ENCODE data around the gene PA2G4.
"Not testable (repeated sequence)": the region's sequence is repeated elsewhere in the genome, so short reads cannot be mapped to it uniquely, and the experiment has no call there.

The PA2G4 gene

GRCh38 chr12:56151672-56152131 is 47.3 kb downstream of the PA2G4 start:
- DNase-seq (ENCODE audit: insufficient read length, low spot score) (peak; percentile 49), FAIRE-seq (peak; percentile 56)

GRCh38 chr12:56152132-56152755 is 47.9 kb downstream of the PA2G4 start, which contains the start of gene MYL6B:
Gene MYL6B (plus strand): TSS chr12:56152587. CDS start chr12:56153919, 1,332 bp downstream.
- FAIRE-seq (peak; percentile 88), DNase-seq (ENCODE audit: insufficient read length, low spot score) (peak; percentile 80)

- FAIRE-seq = no peak
Observed at GRCh38 chr12:56152756-56153677, 48.7 kb downstream of the PA2G4 start.

GRCh38 chr12:56153678-56154065 is 49.3 kb downstream of the PA2G4 start:
- FAIRE-seq (no peak), DNase-seq (ENCODE audit: insufficient read length, low spot score) (no peak)

More at GRCh38 chr12:56152756-56153677, 48.7 kb downstream of the PA2G4 start:
- DNase-seq (ENCODE audit: insufficient read length, low spot score) = no peak

DNA sequence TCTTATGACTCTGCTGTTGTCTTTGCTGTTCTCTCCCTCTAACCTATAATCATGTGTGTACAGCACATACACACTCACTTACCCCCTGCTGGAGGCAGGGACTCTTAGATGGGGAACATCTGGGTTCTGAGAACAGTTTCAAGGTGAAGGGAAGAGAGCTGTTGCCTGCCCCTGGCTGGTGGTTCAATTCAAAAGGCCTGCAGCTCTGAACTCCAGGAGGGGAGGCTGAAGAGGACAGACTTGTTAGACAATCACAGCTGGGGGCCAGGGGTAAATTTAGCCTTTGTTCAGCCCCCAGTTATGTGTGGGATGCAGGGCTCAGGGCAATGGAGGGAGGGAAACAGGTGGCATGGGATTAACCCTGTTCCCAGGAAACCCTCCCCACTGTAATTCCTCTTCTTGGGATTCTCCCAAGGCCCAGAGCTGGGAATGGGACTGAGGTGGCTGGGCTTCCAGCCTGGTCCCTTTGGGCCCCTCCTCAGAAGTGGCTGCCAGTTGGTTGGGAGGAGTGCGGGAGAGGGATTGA is 50.0 kb downstream of the PA2G4 start:
- FAIRE-seq (no peak), DNase-seq (ENCODE audit: insufficient read length, low spot score) (no peak)

DNA sequence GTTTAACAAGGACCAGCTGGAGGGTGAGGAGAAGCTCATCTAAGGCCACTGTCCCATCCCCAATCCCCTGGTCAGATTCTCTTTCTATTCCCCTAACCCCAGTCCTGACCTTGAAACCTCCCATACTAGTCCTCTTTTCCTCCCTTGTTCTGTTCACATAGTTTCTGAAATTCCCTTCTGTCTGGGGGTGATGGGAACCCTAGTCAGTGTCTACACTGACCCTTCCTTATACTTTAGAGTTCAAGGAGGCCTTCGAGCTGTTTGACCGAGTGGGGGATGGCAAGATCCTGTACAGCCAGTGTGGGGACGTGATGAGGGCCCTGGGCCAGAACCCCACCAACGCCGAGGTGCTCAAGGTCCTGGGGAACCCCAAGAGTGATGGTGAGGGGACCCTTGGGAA is 50.5 kb downstream of the PA2G4 start:
- FAIRE-seq (no peak), DNase-seq (ENCODE audit: insufficient read length, low spot score) (no peak)

GRCh38 chr12:56155256-56155845 is 51.0 kb downstream of the PA2G4 start:
- DNase-seq (ENCODE audit: insufficient read length, low spot score) (no peak), FAIRE-seq (no peak)

DNA sequence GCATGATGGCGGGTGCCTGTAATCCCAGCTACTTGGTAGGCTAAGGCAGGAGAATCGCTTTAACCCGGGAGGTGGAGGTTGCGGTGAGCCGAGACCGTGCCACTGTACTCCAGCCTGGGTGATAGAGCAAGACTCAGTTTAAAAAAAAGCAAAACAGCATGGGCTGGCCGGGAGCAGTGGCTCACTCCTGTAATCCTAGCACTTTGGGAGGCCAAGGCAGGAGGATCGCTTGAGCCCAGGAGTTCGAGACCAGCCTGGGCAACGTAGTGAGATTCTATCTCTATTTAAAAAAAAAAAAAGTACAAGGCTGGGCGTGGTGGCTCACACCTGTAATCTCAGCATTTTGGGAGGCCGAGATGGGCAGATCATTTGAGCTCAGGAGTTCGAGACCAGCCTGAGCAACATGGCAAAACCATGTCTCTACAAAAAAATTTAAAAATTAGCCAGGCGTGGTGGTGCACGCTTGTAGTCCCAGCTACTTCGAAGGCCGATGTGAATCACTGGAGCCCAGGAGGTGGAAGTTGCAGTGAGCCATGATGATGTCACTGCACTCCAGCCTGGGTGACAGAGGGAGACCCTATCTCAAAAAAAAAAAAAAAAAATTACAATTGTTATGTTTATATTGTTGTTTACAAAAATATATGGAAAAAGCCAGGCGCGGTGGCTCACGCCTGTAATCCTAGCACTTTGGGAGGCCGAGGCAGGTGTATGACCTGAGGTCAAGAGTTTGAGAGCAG is 52.3 kb downstream of the PA2G4 start:
- not testable (repeated sequence) for FAIRE-seq; DNase-seq (ENCODE audit: insufficient read length, low spot score)

- no peak for FAIRE-seq
- DNase-seq (ENCODE audit: insufficient read length, low spot score) = peak; percentile 52
Observed at GRCh38 chr12:56157201-56158028, 53.1 kb downstream of the PA2G4 start.

DNA sequence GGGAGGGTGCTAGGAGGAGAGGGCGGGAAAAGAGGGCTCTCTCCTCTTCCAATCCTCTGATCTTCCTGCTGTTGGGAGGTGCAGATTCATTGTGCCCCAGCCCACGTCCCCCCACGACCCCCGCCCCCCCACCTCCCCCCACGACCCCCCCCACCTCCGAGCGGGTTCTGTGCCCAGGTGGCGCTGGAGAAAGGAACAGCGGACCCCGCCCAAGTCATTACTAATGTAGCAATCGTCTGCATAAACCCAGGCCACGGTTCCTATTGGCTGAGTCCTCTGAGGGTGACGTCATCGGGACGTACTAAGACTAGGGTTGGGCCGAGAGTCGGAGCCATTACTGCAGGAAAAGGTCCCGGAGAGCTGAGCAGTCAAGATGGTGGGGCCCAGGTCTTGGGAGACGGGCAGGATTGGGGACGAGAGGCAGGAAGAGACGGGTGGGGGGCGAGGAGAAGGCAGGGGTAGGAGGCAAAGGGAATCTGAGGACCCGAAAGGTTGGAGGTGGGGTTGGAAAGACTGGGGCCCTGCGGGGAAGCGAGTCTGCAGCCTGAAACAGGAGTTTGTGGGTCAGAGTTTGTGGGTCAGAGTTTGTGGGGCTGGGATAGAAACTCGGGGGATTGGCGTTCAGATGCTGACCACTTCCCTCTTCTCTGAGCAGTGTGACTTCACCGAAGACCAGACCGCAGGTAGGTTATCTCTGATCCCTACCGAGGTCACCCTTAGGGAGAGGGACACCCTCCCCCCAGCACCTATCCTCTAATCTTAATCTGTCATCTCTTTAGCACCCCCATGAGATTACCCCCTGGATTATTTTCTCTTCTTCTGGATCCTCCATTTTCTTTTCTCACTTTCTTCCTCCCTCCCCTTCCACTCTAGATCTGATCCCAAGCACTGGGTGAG is 53.9 kb downstream of the PA2G4 start, which contains the start of gene MYL6:
Gene MYL6, plus strand, starts transcription at position 331 of the 897 bp plus-strand sequence. Its CDS starts 43 bp downstream, at position 374.
- FAIRE-seq = peak; percentile 96
- peak; percentile 82 for DNase-seq (ENCODE audit: insufficient read length, low spot score)

DNA sequence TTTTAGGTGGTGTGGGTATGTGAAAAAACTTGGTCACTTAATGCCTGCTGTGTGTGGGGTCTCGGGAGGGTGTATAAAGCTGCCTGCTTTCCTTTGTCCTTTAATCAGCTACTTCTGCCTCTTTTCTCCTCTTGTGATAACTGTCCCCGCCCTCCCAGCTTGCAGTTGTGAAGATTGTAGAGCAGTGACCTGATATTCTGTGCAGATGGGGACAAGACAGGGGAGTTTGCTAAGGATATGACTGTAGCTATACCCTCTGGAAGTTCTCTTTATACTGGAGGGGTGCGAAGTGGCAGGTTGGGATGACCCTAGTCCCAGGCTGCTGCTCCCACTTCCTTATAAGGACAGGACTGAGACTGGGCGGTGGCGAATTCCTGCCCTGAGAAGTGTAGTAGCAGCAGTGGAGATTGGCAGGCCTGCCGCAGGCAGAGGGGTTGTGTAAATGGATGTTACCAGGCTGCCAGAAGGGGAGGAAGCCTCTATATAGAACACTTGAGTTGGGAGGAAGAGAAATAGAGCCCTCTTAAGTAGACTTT is 54.6 kb downstream of the PA2G4 start:
- FAIRE-seq (peak; percentile 4), DNase-seq (ENCODE audit: insufficient read length, low spot score) (no peak)

GRCh38 chr12:56159482-56160192 is 55.3 kb downstream of the PA2G4 start:
- DNase-seq (ENCODE audit: insufficient read length, low spot score) (no peak), FAIRE-seq (no peak)

DNA sequence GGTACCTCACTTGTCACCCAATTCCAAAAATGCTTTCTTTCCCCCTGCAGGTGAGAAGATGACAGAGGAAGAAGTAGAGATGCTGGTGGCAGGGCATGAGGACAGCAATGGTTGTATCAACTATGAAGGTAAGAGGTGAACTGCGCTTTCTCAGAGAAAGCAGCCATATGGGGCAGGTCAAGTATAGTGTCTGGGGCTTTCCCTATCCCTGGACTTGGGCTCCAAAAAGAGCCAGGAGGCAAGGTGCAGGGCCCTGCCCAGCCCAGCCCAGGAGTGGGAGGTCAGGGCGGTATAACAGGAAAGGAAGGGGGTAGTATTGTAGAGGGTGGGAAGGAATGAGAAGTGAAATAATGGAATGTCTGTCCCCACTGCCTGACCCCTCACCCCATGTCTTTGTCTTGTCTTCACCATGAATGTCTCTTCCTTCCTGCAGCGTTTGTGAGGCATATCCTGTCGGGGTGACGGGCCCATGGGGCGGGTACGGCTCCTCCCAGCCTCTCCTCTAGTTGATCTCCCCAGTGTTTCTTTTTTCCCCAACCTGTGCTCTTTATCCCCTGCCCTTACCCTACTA is 55.9 kb downstream of the PA2G4 start:
- DNase-seq (ENCODE audit: insufficient read length, low spot score) = no peak
- FAIRE-seq = no peak

DNA sequence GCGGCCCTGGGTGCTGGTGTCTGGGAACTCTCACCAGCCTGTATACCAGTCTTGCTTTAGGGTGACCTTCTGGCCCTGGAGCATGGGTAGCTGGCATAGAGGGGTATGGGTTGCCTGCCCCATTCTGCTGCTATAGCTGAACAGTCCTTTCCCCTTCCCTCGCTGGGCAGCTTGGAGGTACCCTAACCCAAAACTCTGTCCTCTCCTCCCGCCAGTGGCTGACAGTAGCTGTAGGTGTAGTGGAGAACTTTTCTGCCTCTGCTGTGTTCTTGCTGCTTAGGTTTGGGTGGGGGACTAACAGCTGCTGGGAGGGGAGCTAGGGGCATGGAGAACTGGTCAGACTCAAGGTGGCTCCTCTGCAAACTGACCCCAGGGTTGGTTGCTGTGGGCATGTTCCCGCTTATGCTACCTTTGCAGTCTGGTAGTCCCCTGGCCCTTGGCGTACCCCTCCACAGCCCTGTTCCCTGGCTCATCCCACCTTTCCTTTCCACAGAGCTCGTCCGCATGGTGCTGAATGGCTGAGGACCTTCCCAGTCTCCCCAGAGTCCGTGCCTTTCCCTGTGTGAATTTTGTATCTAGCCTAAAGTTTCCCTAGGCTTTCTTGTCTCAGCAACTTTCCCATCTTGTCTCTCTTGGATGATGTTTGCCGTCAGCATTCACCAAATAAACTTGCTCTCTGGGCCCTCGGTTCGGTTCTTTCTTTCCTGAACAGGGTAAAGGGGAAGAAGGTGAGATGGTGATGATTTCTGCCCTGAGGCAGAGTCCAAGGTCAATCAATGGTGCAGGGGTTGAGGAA is 56.7 kb downstream of the PA2G4 start:
- DNase-seq (ENCODE audit: insufficient read length, low spot score) (no peak), FAIRE-seq (no peak)

DNA sequence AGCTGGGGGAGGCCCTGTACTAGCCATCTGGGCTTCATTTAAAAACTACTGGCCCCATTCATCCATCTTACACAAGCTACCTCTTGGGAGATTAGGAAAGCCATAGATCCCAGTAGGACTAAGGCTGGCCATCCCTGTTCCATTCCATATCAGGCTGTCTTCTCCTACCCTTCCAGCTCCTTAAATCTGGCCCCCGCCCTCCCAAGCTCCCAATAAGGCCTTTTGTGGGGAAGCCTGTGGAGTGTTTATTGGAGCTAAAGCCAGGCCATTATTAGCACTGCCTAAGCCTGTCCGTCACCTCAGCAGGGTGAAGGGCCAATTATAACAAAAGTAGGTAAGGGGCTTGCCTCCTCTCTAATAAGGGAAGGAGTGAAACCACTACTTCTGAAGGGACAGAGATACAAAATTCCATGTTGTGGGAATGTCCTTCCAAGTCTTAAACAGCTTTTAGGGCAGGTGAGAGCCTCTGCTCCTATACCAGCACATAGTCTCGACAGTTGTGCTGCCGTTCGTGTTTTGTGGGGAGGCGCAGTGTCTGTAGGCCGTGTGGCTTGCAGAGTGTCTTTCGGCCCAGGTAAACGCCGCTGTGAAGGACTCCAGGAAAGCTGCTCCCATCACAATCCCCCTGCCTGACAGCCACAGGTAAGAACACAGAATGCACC is 57.5 kb downstream of the PA2G4 start:
- DNase-seq (ENCODE audit: insufficient read length, low spot score) (no peak), FAIRE-seq (no peak)

All from GM19239 (cell line).